ENCODE results near the gene DNASE1. TPM values are rescaled to one million over a fixed set of nuclear protein-coding genes. Genes with fewer than 3 reads are reported as not detected.
A peak's percentile ranks its signal among the peaks of the same experiment; 100 is the strongest.

The DNASE1 gene
- polyA plus RNA-seq, 2 of the 4 experiments (the other 2 are of a cell fraction), result 6.3 to 7.2 TPM

DNA sequence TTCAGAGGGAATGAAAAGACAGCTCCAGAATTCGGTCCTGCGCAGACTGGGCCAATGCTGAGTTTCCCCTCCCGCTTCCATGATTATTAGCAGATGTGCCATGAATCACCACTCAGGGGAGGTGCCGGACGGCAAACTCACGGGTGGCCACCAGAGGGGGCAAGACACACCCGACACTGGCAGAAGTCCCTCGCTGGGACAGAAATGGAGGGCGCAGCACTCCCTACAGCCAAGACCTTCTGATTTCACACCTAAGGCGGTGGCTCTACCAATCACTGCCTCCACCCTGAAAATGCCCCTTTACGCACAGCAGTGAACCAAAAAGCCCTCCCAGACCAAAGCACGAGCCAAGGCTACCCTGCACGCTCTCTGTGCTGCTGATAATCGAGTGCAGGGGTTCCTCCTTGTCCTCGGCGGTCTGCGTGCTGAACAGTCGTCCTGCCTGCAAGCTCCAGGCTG lies 36.0 kb downstream of the DNASE1 start:
- peak; percentile 97 to 98 for ATAC-seq
- peak overlapping the region; percentile 43 for H3K4me2 ChIP-seq
- ChIA-PET POLR2A (interaction anchor here (1.0 to 1.2 kb wide), 2 partner anchors 27 to 190 kb away, joined by 4 read pairs; partner anchors contain the start of gene TRAP1), CTCF (interaction anchor here (0.5 to 4.2 kb wide), 31 partner anchors 8 to 622 kb away, joined by 3 to 45 read pairs (median 4); partner anchors contain the start of genes SLX4 and TRAP1)
- H3K27ac ChIP-seq, result peak overlapping the region in 1 of 2 experiments; percentile 54; a peak in 1 of 6 replicates
- H3K4me1 ChIP-seq, result peaks cover 9% of the 10 kb centered on the region; the same call in 2 of the 3 replicates
- no peak for FAIRE-seq
- TF ChIP-seq, protein P1, sequence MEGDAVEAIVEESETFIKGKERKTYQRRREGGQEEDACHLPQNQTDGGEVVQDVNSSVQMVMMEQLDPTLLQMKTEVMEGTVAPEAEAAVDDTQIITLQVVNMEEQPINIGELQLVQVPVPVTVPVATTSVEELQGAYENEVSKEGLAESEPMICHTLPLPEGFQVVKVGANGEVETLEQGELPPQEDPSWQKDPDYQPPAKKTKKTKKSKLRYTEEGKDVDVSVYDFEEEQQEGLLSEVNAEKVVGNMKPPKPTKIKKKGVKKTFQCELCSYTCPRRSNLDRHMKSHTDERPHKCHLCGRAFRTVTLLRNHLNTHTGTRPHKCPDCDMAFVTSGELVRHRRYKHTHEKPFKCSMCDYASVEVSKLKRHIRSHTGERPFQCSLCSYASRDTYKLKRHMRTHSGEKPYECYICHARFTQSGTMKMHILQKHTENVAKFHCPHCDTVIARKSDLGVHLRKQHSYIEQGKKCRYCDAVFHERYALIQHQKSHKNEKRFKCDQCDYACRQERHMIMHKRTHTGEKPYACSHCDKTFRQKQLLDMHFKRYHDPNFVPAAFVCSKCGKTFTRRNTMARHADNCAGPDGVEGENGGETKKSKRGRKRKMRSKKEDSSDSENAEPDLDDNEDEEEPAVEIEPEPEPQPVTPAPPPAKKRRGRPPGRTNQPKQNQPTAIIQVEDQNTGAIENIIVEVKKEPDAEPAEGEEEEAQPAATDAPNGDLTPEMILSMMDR (IDR thresholded peaks at IDR 0.05), result peak; percentile 89
- TF ChIP-seq EHF (CRISPR knock-in tag; IDR thresholded peaks at IDR 0.05), result no peak
- peak; percentile 83 for TF ChIP-seq SMC3 (IDR thresholded peaks at IDR 0.05)
- no peak for TF ChIP-seq CEBPB (IDR thresholded peaks at IDR 0.05)
- no peak for TF ChIP-seq FOSL2 (IDR thresholded peaks at IDR 0.05)
- TF ChIP-seq FOSL2 (CRISPR knock-in tag; IDR thresholded peaks at IDR 0.05), result peak; percentile 88
- TF ChIP-seq, protein P2, sequence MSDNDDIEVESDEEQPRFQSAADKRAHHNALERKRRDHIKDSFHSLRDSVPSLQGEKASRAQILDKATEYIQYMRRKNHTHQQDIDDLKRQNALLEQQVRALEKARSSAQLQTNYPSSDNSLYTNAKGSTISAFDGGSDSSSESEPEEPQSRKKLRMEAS (IDR thresholded peaks at IDR 0.05), result peak; percentile 57; the same call in 1 of the 2 replicates
- peak; percentile 73 to 74 for TF ChIP-seq RAD21 (conservative IDR thresholded peaks at IDR 0.05 in 1 of 2, IDR thresholded peaks at IDR 0.05 in 1 of 2)
- H3K4me3 ChIP-seq, result no peak overlapping the region
- H3K9me3 ChIP-seq, result no peaks in the 10 kb centered on the region
- WGBS (ENCODE audit: missing lambda C conversion rate), result 31% methylated on average over 17 of the region's 18 CpGs
- DNase-seq (ENCODE audit: low read depth in 1 of 2, low spot score in 1 of 2), result peak; percentile 89 to 93

DNA sequence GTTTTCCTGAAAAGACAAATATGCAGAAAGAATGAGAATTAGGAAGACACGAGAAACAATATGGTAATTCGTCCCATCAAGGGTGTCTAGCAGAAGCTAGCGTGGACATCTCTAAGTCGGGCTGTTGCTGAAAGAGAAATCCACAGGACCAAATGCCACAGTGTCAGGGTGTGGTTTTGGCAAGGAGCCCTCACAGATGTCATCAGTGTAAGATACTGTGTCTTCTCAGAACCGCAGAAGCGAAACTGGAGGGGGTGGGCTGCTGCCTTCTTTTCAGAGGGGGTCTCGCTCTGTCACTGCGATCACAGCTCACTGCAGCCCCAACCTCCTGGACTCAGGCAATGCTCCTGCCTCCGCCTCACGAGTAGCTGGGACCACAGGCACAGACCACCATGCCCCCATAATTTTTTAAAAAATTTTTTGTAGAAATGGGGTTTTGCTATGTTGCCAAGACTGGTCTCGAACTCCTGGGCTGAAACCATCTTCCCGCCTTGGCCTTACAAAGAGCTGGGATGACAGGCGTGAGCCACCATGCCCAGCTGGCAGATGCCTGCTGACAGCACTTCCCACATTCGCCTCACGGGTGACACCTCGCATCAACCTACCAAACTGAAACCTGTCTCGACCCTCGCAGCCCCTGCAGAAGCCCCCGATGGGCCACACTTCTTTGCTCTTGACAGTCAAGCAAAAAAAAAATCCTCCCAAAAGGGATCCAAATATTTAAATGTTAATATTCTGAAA lies 36.7 kb downstream of the DNASE1 start:
- DNase-seq (ENCODE audit: low read depth in 1 of 2, low spot score in 1 of 2) (peak in 1 of 2 experiments; percentile 19), FAIRE-seq (no peak), ATAC-seq (peak in 1 of 2 experiments; percentile 29; a peak in 4 of 6 replicates)
- CTCF ChIA-PET, result interaction anchor here (0.5 to 4.2 kb wide), 24 partner anchors 9 to 264 kb away, joined by 3 to 45 read pairs (median 4); partner anchors contain the start of gene TRAP1
- TF ChIP-seq POLR2AphosphoS2 (conservative IDR thresholded peaks at IDR 0.05; ENCODE audit: low read length) (no peak), CHD2 (IDR thresholded peaks at IDR 0.05; ENCODE audit: low read length, partially characterized antibody) (no peak)
- POLR2A ChIA-PET, result interaction anchor here (1.0 to 1.2 kb wide), 2 partner anchors 26 to 190 kb away, joined by 4 read pairs; partner anchors contain the start of gene TRAP1
- Histone ChIP-seq H3K4me2 (peak overlapping the region; percentile 43; the same call in 1 of the 3 replicates), H3K9me3 (no peaks in the 10 kb centered on the region), H3K4me1 (peaks cover 14% of the 10 kb centered on the region), H3K4me3 (no peak overlapping the region), H3K27ac (no peak overlapping the region)
- WGBS (ENCODE audit: missing lambda C conversion rate), result 92% methylated on average over 19 of the region's 19 CpGs

DNA sequence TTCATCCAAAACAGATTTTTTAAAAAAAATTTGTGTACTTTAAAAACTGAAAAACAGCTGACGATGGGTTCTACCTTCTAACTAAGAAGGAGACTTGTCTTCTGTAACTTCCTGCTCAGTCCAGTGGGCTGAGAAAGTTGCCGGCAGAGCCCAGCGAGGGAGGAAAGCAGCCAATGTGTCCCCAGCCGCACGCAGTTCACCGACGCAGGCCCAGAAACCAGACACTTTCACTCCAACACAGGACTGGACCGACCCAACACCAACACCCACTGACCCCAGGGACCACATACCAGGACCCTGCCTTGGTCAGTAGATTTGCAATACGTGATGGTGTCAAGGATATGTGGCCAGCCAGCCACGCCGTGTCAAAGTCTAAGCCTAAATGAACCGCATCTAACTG lies 37.3 kb downstream of the DNASE1 start:
- ChIA-PET CTCF (interaction anchor here (0.7 to 4.2 kb wide), 17 partner anchors 10 to 228 kb away, joined by 3 to 45 read pairs (median 4); partner anchors contain the start of gene TRAP1), POLR2A (interaction anchor here (1.0 kb wide), 1 partner anchor 26 kb away, joined by 4 read pairs; the partner anchor contains the start of gene TRAP1)
- H3K4me1 ChIP-seq, result peaks cover 20% of the 10 kb centered on the region
- 93% methylated on average over 12 of the region's 12 CpGs for WGBS (ENCODE audit: missing lambda C conversion rate)
- H3K4me3 ChIP-seq, result no peak overlapping the region
- TF ChIP-seq NFE2L2 (conservative IDR thresholded peaks at IDR 0.05; ENCODE audit: low read length), result no peak
- no peak for TF ChIP-seq EP300 (IDR thresholded peaks at IDR 0.05)
- no peak for TF ChIP-seq ZSCAN20 (CRISPR knock-in tag; IDR thresholded peaks at IDR 0.05)
- TF ChIP-seq, protein P3, sequence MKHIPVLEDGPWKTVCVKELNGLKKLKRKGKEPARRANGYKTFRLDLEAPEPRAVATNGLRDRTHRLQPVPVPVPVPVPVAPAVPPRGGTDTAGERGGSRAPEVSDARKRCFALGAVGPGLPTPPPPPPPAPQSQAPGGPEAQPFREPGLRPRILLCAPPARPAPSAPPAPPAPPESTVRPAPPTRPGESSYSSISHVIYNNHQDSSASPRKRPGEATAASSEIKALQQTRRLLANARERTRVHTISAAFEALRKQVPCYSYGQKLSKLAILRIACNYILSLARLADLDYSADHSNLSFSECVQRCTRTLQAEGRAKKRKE (CRISPR knock-in tag; IDR thresholded peaks at IDR 0.05; ENCODE audit: low read depth), result no peak
- no peak for TF ChIP-seq MAFK (IDR thresholded peaks at IDR 0.05; ENCODE audit: partially characterized antibody)
- no peak for TF ChIP-seq JUNB (IDR thresholded peaks at IDR 0.05)
- TF ChIP-seq, protein P4, sequence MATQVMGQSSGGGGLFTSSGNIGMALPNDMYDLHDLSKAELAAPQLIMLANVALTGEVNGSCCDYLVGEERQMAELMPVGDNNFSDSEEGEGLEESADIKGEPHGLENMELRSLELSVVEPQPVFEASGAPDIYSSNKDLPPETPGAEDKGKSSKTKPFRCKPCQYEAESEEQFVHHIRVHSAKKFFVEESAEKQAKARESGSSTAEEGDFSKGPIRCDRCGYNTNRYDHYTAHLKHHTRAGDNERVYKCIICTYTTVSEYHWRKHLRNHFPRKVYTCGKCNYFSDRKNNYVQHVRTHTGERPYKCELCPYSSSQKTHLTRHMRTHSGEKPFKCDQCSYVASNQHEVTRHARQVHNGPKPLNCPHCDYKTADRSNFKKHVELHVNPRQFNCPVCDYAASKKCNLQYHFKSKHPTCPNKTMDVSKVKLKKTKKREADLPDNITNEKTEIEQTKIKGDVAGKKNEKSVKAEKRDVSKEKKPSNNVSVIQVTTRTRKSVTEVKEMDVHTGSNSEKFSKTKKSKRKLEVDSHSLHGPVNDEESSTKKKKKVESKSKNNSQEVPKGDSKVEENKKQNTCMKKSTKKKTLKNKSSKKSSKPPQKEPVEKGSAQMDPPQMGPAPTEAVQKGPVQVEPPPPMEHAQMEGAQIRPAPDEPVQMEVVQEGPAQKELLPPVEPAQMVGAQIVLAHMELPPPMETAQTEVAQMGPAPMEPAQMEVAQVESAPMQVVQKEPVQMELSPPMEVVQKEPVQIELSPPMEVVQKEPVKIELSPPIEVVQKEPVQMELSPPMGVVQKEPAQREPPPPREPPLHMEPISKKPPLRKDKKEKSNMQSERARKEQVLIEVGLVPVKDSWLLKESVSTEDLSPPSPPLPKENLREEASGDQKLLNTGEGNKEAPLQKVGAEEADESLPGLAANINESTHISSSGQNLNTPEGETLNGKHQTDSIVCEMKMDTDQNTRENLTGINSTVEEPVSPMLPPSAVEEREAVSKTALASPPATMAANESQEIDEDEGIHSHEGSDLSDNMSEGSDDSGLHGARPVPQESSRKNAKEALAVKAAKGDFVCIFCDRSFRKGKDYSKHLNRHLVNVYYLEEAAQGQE (IDR thresholded peaks at IDR 0.05), result no peak
- no peak for TF ChIP-seq KDM1A (IDR thresholded peaks at IDR 0.05; ENCODE audit: low read depth)
- TF ChIP-seq RCOR1 (IDR thresholded peaks at IDR 0.05; ENCODE audit: low read depth, low read length), result no peak
- TF ChIP-seq, protein P2 (IDR thresholded peaks at IDR 0.05), result no peak
- no peak for TF ChIP-seq RARB (CRISPR knock-in tag; IDR thresholded peaks at IDR 0.05)
- ATAC-seq, result no peak
- H3K4me2 ChIP-seq, result no peak overlapping the region
- DNase-seq (ENCODE audit: low read depth in 1 of 2, low spot score in 1 of 2), result no peak
- FAIRE-seq, result no peak
- no peak overlapping the region for H3K27ac ChIP-seq
- no peaks in the 10 kb centered on the region for H3K9me3 ChIP-seq
